ENCODE data around the gene SMARCD3. TPM values are rescaled to one million over a fixed set of nuclear protein-coding genes. Genes with fewer than 3 reads are reported as not detected.

SMARCD3 gene
- total RNA-seq, 1 donor from 2014 or later = 8.1 TPM

DNA sequence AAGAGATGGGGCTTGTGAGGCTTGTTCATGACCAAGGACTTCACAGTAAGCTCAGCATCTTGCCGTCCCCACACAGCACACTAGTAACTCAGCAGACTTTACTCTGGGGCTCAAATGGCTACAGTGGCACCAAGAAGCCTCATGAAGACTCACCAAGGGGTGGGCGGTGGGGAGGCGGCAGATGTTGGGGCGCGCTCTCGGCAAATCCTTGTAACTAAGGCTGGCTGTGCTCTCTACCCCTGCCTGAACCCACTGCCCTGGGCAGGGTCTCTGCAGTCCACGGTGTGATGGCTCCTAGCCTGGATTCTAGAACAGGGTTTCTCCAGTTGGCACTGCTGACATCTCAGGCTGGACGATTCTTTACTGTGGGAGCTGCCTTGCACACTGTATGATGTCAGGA, 12.4 kb upstream of the SMARCD3 start:
- H3K4me3 ChIP-seq (ENCODE audit: low read depth, low read length) = no peak overlapping the region
- TF ChIP-seq, protein P1, sequence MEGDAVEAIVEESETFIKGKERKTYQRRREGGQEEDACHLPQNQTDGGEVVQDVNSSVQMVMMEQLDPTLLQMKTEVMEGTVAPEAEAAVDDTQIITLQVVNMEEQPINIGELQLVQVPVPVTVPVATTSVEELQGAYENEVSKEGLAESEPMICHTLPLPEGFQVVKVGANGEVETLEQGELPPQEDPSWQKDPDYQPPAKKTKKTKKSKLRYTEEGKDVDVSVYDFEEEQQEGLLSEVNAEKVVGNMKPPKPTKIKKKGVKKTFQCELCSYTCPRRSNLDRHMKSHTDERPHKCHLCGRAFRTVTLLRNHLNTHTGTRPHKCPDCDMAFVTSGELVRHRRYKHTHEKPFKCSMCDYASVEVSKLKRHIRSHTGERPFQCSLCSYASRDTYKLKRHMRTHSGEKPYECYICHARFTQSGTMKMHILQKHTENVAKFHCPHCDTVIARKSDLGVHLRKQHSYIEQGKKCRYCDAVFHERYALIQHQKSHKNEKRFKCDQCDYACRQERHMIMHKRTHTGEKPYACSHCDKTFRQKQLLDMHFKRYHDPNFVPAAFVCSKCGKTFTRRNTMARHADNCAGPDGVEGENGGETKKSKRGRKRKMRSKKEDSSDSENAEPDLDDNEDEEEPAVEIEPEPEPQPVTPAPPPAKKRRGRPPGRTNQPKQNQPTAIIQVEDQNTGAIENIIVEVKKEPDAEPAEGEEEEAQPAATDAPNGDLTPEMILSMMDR (conservative IDR thresholded peaks at IDR 0.05; ENCODE audit: low read depth, low read length) = no peak
- DNase-seq (ENCODE audit: low read depth) = no peak

DNA sequence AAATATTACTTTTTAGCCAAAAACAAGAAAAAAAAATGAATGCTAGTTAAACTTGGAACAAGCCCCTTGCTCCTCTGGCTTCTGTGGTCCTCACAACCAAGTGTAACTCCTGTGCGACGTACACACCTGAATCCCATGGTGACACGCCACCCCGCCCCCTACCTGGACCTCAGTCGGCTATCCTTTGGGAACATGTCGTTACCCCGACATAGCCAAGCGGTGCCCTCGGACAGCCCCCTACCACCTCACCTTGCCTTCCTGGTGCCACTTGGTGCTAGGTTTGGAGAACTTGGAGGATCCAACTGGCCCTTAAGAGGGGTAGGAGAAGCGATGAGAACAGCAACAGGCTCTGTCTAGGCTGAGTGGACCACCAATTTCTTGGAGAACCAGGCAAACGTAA, 12.0 kb upstream of the SMARCD3 start:
- TF ChIP-seq, protein P1 (conservative IDR thresholded peaks at IDR 0.05; ENCODE audit: low read depth, low read length) = no peak
- no peak for DNase-seq (ENCODE audit: low read depth)
- no peak overlapping the region for H3K4me3 ChIP-seq (ENCODE audit: low read depth, low read length)

DNA sequence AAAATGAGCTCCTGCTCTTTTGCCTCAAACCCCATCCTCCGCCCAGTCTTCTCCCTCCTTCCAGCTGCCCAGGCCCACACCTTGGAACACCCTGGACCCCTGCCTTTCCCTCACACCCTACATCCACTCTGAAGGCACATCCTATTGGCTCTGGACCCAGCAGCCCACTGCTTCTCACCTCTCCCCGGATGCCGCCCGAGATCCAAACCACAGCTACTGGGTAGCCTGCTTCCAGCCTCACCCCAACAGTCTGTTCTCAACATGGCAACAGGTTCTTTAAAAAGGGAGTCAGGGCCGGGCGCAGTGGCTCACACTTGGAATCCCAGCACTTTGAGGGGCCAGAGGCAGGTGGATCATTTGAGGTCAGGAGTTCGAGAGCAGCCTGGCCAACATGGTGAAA, 9.5 kb upstream of the SMARCD3 start:
- DNase-seq (ENCODE audit: low read depth) = no peak
- H3K4me3 ChIP-seq (ENCODE audit: low read depth, low read length) = no peak overlapping the region
- TF ChIP-seq, protein P1 (conservative IDR thresholded peaks at IDR 0.05; ENCODE audit: low read depth, low read length) = no peak

DNA sequence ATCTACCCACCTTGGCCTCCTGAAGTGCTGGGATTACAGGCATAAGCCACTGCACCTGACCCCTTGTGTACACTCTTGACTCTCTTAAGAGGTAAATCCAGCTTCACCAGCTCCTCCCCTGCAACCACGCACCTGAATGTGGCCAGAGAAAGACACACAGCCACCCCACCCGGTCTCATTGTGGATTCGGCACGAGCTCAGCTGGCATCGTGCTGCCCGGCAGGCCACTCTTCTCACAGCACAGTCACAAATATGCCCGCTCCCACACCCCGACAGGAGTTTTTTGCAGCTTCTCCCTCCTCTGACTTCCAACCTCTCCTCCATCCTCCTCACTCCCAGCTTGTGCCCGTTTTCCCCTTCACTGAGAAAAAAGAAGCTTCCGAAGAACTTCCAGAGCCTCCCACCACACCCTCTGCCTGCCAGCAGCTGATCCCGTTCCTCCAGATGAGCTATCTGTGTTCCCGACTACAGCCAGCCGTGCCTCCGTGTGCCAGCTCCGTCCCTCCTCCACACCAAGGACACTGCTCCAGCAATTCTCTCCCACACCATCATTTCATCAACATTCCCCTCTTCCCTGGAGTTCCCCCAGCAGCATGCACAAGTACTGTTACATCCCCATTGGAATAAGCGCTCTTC, 8.0 kb upstream of the SMARCD3 start:
- DNase-seq (ENCODE audit: low read depth) = no peak
- TF ChIP-seq, protein P1 (conservative IDR thresholded peaks at IDR 0.05; ENCODE audit: low read depth, low read length) = no peak
- no peak overlapping the region for H3K4me3 ChIP-seq (ENCODE audit: low read depth, low read length)

DNA sequence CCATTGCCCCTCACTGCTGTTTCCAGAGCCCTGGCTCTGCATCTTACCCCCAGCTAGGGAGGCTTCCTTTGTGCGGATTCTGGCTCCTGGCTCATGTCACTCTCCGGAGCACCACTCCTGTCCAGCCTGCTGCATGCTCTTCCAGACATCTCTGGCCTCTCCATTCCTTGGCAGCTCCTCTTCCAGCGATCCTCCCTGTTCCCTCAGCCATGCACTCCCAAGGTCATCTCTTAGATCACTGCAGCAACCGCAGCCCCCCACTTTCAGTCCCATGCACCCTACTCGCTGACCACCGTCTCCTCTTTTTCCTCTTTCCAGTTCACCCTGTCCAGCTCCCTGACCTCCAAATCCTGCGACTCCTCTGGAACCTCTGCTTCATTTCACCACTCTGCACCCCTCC, 6.9 kb upstream of the SMARCD3 start:
- no peak for DNase-seq (ENCODE audit: low read depth)
- TF ChIP-seq, protein P1 (conservative IDR thresholded peaks at IDR 0.05; ENCODE audit: low read depth, low read length) = no peak
- H3K4me3 ChIP-seq (ENCODE audit: low read depth, low read length) = no peak overlapping the region

DNA sequence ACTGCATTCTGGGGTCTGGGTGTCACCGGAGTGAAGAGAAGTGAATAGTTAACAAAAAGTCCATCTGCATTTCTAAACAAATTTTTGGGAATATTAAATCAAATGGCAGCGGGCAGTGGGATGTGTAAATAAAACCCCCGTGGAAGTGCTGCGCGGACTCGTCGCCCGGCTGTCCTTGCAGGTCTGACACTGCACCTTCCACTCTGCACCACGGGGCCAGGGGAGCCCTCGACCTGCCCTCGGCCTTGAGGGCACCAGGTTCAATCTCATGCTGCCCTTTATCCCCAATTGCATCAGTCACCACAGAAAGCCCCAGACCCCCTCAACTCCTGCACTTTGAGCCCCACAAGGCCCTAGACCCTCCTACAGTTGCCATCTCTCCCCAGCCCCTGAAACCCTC, 6.4 kb upstream of the SMARCD3 start:
- no peak overlapping the region for H3K4me3 ChIP-seq (ENCODE audit: low read depth, low read length)
- no peak for DNase-seq (ENCODE audit: low read depth)
- TF ChIP-seq, protein P1 (conservative IDR thresholded peaks at IDR 0.05; ENCODE audit: low read depth, low read length) = no peak

DNA sequence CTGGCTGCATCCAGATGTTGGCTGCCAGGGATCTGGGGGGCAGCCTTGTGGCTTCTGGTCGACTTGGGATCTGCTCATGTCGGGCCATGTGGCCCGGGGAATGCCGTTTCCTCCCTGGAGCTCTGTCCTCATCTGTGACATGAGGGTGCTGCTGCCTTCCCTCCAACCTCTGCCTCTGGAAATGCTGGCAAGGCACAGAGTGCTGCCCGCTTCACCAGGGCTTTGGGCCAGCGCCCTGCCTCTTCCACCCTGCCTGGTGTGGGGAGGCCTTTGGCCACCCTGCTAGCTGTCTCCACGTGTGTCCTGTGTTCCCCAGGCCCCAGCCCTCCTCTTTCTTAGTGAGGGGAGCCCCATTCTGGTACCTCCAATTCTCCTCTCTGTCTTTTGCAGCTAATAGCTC, 5.8 kb upstream of the SMARCD3 start:
- TF ChIP-seq, protein P1 (conservative IDR thresholded peaks at IDR 0.05; ENCODE audit: low read depth, low read length) = no peak
- DNase-seq (ENCODE audit: low read depth) = no peak
- no peak overlapping the region for H3K4me3 ChIP-seq (ENCODE audit: low read depth, low read length)

All from epithelial cell of proximal tubule (primary cell).